GM19455 (cell line): ENCODE data around the gene ACER2.

Experiments used
- ATAC-seq: cut with Tn5 transposase; IDR thresholded peaks from one replicate; pipeline ENCODE4 v1.9.1; 2021; ENCODE audit not compliant: unreplicated experiment

ACER2 gene

DNA sequence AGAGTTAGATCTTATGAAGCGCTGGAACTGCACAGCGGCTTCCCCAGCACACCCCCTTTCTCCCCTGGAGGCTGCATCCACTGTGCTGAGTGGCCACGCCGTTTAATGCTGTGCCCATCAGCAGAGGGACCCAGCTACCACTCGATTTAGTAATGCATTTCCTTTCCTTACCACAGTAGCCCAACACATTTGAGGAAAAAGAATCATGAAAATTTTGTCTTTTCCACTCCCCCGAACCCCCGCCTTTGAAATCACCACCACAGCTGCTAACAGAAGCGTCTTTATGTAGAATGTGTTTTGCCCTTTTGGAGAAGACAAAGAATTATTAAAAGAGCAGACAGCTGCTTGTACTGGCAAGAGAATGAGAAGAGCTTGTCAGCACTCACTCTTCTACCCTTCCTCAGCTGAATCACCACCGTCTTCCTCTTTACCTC lies 73.2 kb downstream of the ACER2 start:
- ATAC-seq = no peak

DNA sequence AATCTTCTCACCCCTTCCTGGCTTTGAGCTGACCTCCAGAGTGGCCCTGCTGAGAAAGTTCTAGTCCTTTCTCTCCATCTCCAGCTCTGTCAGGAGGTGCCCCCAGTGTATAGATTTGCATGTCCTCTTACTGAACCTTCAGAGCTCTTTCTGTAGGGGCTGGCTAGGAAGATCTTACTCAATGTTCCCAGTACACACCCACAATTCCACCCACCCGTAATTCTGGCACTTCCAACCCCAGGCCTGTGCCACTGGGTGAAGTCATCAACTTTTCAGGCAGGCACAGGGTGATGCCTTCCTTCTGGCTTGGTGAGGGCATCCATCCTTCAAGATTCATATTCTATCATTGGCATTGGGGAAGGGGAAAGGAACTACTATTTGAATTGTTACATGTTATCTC lies 75.9 kb downstream of the ACER2 start:
- ATAC-seq = no peak

DNA sequence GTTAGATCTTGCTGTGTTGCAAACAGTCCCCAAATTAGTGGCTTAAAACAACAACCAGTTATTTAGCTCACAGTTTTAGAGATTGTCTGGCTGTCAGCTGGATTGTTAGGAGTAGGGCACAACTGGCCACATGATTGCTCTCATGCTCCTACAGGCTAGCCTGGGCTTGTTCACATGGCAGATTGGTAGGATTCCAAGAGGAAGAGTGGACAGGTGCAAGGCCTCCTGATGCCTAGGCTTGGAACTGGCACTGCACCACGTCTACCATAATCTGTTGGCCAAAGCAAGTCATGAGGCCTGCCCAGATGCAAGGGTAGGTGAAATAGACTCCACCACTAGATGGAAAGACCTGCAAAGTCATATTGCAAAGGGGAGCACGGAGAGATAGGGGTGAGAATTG lies 76.4 kb downstream of the ACER2 start:
- no peak for ATAC-seq

DNA sequence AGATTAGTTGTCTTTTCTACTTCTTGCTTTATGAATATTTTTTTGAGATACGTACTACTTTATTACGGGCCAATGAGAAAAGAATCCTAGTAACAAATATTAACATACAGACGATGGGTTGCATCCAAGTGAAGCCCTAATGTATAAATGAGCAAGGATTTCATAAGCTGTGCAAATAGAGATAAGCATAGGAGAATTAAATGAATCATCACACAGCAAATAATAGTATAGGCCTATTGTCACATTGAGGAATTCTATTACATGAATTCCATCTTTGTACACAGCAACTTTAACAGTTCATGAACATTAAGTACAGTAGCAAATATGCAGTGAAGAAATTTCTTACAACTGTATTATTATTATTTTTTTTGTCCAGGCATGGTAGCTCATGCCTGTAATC lies 78.0 kb downstream of the ACER2 start:
- no peak for ATAC-seq

DNA sequence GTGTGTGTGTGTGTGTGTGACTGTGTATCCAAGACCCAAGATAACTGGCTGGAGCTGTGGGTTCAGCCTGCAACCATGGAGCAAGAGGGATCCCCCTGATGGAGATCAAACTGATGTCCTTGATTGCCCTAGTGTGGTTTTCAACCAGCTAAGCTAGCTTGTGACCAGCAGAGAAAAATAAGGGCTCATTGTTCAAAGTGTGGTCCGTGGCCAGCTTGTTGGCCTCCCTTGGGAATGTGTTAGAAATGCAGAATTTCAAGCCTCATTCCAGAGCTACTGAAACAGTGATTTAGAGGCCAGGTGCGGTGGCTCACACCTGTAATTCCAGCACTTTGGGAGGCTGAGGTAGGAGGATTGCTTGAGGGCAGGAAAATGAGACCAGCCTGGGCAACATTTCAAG lies 79.9 kb downstream of the ACER2 start:
- no peak for ATAC-seq

DNA sequence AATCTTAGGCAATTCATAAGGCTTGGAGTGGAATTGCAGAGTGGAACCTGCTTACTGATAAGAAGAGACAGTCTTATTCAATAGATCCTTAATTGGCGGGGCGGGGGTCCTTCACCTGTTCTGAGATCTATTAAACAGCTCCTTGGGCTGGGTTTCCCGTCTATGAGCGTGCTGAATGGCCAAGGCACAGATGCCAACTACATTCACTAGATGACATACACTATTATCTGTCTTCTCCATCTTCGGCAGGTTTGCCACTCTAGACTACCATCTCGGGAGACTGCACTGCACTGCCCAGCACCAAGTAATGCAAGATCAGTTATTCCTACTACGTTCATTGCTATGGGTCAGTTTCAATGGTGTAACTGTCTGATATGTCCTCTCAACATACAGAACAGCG lies 81.5 kb downstream of the ACER2 start:
- no peak for ATAC-seq

DNA sequence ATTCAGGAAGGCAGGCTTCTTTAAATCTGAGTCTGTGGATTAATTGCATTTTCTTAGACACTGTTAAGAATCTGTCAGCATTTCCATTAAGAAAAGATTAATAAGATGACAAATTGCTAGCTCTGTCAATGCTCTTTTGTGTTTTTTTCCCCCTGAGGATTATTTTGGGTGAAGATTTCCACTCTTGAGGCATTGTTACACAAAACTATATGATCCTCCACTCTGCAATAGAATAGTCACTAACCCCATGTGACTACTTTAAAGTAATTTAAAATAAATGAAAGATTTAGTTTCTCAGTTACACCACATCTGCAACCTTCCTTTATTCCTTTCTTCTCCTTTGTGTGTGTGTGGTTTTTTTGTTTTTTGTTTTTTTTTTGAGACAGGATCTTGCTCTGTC lies 82.0 kb downstream of the ACER2 start:
- no peak for ATAC-seq

DNA sequence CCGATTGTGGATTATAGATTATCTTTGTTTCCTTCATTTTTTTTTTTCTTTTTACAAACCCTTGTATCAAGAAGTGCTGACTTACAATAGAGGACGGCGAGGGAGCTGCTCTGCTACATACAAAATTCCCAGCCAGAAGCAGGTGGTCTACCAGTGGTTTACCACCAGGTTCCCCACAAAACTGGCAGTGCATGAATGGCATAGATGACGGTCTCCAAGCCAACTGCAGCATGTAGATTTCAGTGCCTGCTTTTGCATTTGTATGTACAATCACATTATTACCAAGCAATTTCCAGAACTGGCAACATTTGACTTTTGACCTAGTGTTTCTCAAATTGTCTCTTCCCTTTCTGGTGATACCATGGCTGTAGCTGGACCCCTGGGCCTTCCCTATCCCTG lies 84.0 kb downstream of the ACER2 start:
- peak; percentile 17 for ATAC-seq

DNA sequence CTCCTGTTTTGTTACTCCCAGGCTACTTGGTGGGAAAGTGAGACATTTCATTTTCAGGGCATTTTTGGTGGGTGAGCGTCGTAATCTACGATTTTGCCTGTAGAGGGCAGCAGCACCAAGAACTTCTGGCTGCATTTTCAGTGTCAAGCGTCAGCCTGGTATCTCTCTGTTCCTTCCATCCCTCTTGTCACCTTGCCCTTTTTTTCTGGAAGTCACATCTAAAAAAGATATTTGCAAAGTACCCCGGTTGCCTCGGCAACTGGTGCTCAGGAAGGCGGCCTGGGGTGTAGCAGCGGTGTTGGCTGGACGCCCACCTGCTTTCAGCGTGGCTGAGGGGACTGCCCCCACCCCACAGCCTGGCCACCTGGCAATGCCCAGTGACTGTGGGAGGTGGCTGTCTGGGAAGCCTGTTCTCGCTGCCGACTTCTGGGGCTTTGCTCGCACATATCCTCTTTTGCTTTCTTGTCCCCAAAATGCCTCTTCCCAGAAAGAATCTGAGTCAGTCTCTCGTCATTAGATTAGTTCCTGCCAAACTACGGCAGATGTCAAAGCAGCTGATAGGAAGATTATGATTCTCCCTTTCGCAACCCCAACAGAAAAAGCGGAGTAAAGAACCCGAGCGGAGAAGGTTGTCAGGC lies 84.5 kb downstream of the ACER2 start:
- peak; percentile 89 for ATAC-seq

DNA sequence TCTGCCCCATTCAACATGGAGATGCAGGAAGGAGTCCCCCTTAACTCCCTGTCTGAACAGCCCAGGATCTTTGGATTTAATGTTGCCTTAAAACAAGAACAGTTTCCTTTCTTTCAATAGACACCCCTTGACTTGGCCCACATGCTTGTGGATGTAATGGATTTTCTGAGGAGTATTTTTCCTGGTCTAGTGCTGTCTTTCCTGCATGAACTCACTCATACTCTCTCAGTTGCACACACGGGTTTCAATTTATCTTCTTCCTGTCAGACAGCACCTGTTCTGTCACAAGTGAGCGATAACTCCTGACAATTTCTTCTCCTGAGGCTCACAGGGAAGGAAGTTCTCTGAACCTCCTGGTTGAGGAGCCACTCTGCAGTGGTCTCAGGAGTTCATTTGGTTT lies 85.1 kb downstream of the ACER2 start:
- ATAC-seq = no peak

DNA sequence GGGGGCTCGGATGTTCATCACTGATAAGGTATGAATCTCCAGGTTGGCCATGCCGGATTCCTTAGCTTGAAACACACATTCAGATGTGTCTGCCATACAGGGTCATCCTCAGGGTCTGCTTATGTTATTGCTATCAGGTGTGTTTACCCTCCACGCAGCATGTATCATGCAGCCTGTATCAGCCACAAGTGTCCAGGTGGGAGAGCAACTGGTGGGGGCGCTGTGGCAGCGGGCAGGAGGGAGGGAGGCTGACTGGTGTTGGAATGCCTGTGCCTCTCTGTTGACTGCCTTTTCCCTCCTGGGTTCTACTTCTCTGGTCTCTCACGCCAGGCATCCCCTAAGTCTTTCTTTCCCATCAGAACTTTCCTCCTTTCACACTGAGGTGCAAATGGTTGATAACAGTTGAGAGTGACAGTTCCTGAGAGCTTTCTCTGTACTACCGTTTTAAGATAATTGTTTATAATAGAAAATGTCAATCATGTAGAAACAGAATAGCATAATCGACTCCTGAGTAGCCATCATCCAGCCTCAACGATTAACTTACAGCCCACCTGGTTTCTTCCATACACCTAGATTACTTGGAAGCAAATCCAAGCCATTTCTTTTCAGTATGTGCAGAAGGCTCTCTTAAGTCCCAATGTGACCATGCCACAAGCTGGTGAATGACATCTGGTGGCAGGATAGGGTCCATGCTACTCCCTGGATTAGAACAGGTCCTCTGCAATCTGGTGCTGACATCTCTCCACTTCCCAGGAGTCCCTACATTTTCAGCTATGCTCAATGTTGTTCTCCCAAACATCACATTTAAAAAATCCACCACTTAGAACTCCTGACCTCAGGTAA lies 86.6 kb downstream of the ACER2 start:
- ATAC-seq = no peak

DNA sequence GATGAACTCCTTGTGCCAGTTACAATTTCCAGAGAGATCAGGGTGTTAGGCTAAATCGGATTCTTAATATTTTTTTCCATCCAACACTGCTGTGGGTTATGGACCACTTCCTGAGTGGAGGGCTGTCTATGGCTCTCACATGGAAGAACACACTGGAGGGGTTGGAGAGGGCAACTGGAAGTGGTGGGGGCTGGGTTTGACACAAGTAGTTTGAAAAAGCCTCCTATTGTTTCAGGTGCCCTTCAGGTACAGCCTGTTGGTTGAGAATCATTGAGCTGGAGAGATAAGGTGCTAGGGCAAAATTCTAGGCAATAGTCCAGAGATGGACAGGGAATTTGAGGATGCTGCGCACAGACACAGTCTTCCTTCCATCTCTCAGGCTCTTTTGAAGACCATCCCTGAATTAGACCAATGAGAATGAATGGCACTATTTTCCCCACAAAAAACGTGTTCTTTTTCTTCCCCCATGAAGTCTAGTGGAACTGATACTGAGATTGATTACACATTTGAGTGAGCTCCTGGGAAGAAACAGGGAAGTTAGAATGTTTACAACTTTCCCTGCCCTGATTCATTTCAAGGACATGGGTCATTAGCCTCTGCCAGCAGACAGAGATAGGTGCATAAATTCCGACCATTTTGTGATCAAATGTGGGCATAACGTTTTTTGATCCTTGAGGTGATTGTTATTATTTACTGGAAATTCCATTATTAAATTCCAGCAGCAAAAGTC lies 87.7 kb downstream of the ACER2 start:
- ATAC-seq = no peak

DNA sequence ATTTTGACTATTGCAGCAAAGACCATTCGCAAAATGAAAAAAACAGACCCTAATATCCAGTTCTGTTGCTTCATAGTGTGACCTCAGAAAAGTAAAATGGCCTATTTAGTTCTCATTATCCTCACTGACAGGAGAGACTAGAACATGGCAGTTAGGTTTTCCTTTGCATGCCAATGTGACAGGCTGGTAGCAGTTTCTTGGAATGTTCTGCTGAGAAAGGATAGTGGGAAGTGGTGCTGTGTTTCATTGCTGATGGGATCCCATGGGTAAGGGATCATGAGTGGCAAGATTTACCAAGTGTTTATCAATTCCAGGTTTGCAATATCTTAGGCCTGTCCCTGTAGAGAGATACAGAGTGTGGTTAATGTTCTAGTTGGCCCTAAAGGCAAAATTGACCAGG lies 88.5 kb downstream of the ACER2 start:
- no peak for ATAC-seq

DNA sequence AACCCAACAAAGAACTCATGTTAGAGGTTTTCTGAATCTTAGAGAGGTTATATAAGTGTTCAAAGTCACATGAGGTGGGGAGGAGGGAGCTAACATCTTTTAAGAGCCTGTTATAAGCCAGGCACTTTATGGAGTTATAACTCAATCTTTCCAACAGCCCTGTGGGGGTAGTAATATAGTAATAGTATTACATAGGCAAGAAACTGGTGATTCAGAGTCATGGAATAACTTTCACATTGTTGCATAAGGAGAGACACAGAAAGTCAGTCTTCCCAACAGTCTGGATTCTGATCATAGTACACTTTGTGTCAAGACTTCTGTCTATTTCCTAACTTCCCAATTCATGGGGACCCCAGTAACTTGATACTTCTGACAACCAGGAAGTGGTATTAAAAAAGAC lies 89.2 kb downstream of the ACER2 start:
- ATAC-seq = no peak
